SK-N-SH treated with all-trans-retinoic acid at 6 μM for 48 hours (cell line): ENCODE results near the gene PLEKHA8.

Source experiments
- BACH2 ChIP-seq: fragments of 250-450 bp; sonication (Bioruptor Pico); IDR thresholded peaks from 2 replicates; pipeline ENCODE4 v1.9.0; 2021; ENCODE audit warnings: mild to moderate bottlenecking, borderline replicate concordance
- GLIS3 ChIP-seq: fragments of 250-450 bp; sonication (Bioruptor Pico); IDR thresholded peaks from 2 replicates; pipeline ENCODE4 v1.5.0; 2020; ENCODE audit warnings: mild to moderate bottlenecking, moderate library complexity
- OSR1 ChIP-seq: fragments of 250-450 bp; sonication (Bioruptor Pico); IDR thresholded peaks from 2 replicates; pipeline ENCODE4 v1.8.0; 2022; ENCODE audit warnings: moderate library complexity, mild to moderate bottlenecking, inconsistent platforms
- POU6F1 ChIP-seq: fragments of 250-450 bp; sonication (Bioruptor Pico); IDR thresholded peaks from 2 replicates; pipeline ENCODE4 v1.8.0; 2021; ENCODE audit warnings: low read depth, mild to moderate bottlenecking, moderate library complexity, borderline replicate concordance
- PPARA ChIP-seq: fragments of 250-450 bp; sonication (Bioruptor Pico); IDR thresholded peaks from 2 replicates; pipeline ENCODE4 v1.5.0; 2020; ENCODE audit warnings: mild to moderate bottlenecking, borderline replicate concordance
- RARB ChIP-seq: fragments of 250-450 bp; sonication (Bioruptor Pico); IDR thresholded peaks from 2 replicates; pipeline ENCODE4 v1.8.0; 2021; ENCODE audit warnings: mild to moderate bottlenecking, moderate library complexity
- TOX ChIP-seq: fragments of 250-450 bp; sonication (Bioruptor Pico); IDR thresholded peaks from 2 replicates; pipeline ENCODE4 v1.8.0; 2021; ENCODE audit warnings: mild to moderate bottlenecking, moderate library complexity, borderline replicate concordance
- ZC3H10 ChIP-seq: fragments of 250-450 bp; sonication (Bioruptor Pico); IDR thresholded peaks from 2 replicates; pipeline ENCODE4 v1.5.1; 2021; ENCODE audit warnings: mild to moderate bottlenecking, moderate library complexity
- ZFP3 ChIP-seq: fragments of 250-450 bp; sonication (Bioruptor Pico); IDR thresholded peaks from 2 replicates; pipeline ENCODE4 v1.5.0; 2020; ENCODE audit warnings: mild to moderate bottlenecking, moderate library complexity
- ZFP30 ChIP-seq: fragments of 450-650 bp; formaldehyde crosslinking; IDR thresholded peaks from 2 replicates; pipeline ENCODE4 v1.5.0; 2022; ENCODE audit warnings: mild to moderate bottlenecking, moderate library complexity
- ZNF565 ChIP-seq: fragments of 450-650 bp; formaldehyde crosslinking; conservative IDR thresholded peaks from 2 replicates; pipeline ENCODE4 v1.5.0; 2020; ENCODE audit warnings: low read depth, mild to moderate bottlenecking, moderate library complexity
- ZNF70 ChIP-seq: fragments of 450-650 bp; formaldehyde crosslinking; IDR thresholded peaks from 2 replicates; pipeline ENCODE4 v1.5.0; 2020; ENCODE audit warnings: mild to moderate bottlenecking, moderate library complexity
- ZNF8 ChIP-seq: fragments of 450-650 bp; formaldehyde crosslinking; IDR thresholded peaks from 2 replicates; pipeline ENCODE4 v1.5.0; 2020; ENCODE audit warnings: mild to moderate bottlenecking, moderate library complexity
- TF ChIP-seq, protein P1 (sequence below): fragments of 250-450 bp; sonication (Bioruptor Pico); IDR thresholded peaks from 2 replicates; pipeline ENCODE4 v1.8.0; 2020; ENCODE audit warnings: mild to moderate bottlenecking, moderate library complexity, borderline replicate concordance

GRCh38 chr7:30076411-30076810 is 48.2 kb downstream of the PLEKHA8 start:
- TF ChIP-seq ZNF8 (CRISPR knock-in tag) (no peak), ZC3H10 (CRISPR knock-in tag) (no peak), ZNF70 (CRISPR knock-in tag) (no peak), TOX (CRISPR knock-in tag) (no peak), OSR1 (no peak), RARB (CRISPR knock-in tag) (no peak), ZFP3 (CRISPR knock-in tag) (no peak), BACH2 (CRISPR knock-in tag) (no peak), ZFP30 (CRISPR knock-in tag) (no peak), PPARA (no peak), ZNF565 (CRISPR knock-in tag) (no peak), GLIS3 (CRISPR knock-in tag) (no peak), POU6F1 (CRISPR knock-in tag) (no peak)
- TF ChIP-seq, protein P1, sequence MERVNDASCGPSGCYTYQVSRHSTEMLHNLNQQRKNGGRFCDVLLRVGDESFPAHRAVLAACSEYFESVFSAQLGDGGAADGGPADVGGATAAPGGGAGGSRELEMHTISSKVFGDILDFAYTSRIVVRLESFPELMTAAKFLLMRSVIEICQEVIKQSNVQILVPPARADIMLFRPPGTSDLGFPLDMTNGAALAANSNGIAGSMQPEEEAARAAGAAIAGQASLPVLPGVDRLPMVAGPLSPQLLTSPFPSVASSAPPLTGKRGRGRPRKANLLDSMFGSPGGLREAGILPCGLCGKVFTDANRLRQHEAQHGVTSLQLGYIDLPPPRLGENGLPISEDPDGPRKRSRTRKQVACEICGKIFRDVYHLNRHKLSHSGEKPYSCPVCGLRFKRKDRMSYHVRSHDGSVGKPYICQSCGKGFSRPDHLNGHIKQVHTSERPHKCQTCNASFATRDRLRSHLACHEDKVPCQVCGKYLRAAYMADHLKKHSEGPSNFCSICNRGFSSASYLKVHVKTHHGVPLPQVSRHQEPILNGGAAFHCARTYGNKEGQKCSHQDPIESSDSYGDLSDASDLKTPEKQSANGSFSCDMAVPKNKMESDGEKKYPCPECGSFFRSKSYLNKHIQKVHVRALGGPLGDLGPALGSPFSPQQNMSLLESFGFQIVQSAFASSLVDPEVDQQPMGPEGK (CRISPR knock-in tag): no peak
